OCI-LY3 (cell line): Measurements from ENCODE around the gene EIF1AD.

Experiments
- H2AFZ ChIP-seq: fragments of 200-600, 300-600 bp; shearing (Covaris generic); 2 replicates; pipeline ENCODE4 v1.6.0; 2014; ENCODE audit warnings: antibody characterized with exemption, low read depth, low read length
- H3K27ac ChIP-seq: fragments of 200-600, 300-600 bp; sonication (generic); 2 replicates; pipeline ENCODE4 v1.5.1; 2014; ENCODE audit warnings: mild to moderate bottlenecking, low read length, moderate library complexity, mixed read lengths
- H3K27me3 ChIP-seq: fragments of 200-600, 300-600 bp; sonication (generic); 2 replicates; pipeline ENCODE4 v1.6.1; 2014; ENCODE audit warnings: low read depth, low read length, mixed read lengths
- H3K36me3 ChIP-seq: fragments of 200-600, 300-600 bp; sonication (generic); replicated peaks from 2 replicates; pipeline ENCODE3; 2014; ENCODE audit warnings: low read depth, low read length, mixed read lengths
- H3K4me1 ChIP-seq: fragments of 300-600, 200-600 bp; sonication (generic); 2 replicates; pipeline ENCODE4 v1.6.1; 2014; ENCODE audit warnings: low read length, mixed read lengths
- H3K4me2 ChIP-seq: fragments of 200-600, 300-600 bp; sonication (generic); 2 replicates; pipeline ENCODE4 v1.6.1; 2014; ENCODE audit warnings: low read length, mixed read lengths
- H3K4me3 ChIP-seq: fragments of 300-600, 200-600 bp; sonication (generic); 2 replicates; pipeline ENCODE4 v1.5.1; 2014; ENCODE audit warnings: antibody characterized with exemption, mild to moderate bottlenecking, low read length, moderate library complexity
- H3K79me2 ChIP-seq: fragments of 300-600, 200-600 bp; shearing (Covaris generic); 2 replicates; pipeline ENCODE4 v1.6.1; 2014; ENCODE audit warnings: mild to moderate bottlenecking, low read length, mixed read lengths
- H3K9ac ChIP-seq: fragments of 300-600, 200-600 bp; shearing (Covaris generic); 2 replicates; pipeline ENCODE4 v1.6.0; 2014; ENCODE audit warnings: mild to moderate bottlenecking, low read length, moderate library complexity
- H3K9me3 ChIP-seq: fragments of 200-600, 300-600 bp; shearing (Covaris generic); 2 replicates; pipeline ENCODE4 v1.6.1; 2014; ENCODE audit warnings: low read length, mixed read lengths; ENCODE audit not compliant: insufficient read depth
- H4K20me1 ChIP-seq: fragments of 200-600, 300-600 bp; sonication (generic); 2 replicates; pipeline ENCODE4 v1.6.1; 2016; ENCODE audit warnings: low read length, mixed read lengths; ENCODE audit not compliant: insufficient read depth
- CTCF ChIP-seq: fragments of 200-600, 300-600 bp; sonication (generic); IDR thresholded peaks from 2 replicates; pipeline ENCODE4 v1.5.1; 2014; ENCODE audit warnings: antibody characterized with exemption, low read length, low read depth
- EZH2phosphoT487 ChIP-seq: fragments of 200-600 bp; shearing (Covaris generic); IDR thresholded peaks from 2 replicates; pipeline ENCODE4 v1.6.1; 2018; ENCODE audit warnings: antibody characterized with exemption, mixed run types, low read depth

Gene EIF1AD

DNA sequence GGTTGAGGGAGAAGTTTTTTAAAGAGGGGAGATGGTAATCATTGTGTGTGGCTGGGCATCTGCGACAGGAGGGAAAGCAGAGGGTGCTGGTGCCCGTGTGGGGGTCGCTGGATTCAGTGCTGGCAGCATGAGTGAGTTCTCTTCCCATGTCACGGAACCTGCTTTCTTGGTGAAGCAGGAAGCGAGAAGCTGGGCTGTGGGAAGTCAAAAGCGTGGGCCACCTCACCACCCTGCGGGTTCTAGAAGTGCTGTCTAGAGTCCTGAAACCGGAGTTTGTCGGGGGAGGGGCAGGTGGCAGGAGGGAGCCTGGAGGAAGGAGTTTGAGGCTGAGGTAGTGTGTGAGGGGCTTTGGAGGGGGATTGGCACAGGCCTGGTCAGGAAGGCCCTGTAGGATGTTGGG, 26.2 kb downstream of the EIF1AD start:
- Histone ChIP-seq H3K79me2 (no peaks in the 10 kb centered on the region), H3K27me3 (no peaks in the 10 kb centered on the region), H4K20me1 (no peaks in the 10 kb centered on the region), H3K9me3 (no peaks in the 10 kb centered on the region), H3K4me3 (no peak overlapping the region), H2AFZ (no peak overlapping the region), H3K4me1 (no peaks in the 10 kb centered on the region), H3K4me2 (no peak overlapping the region), H3K9ac (no peak overlapping the region), H3K36me3 (peaks cover 28% of the 10 kb centered on the region), H3K27ac (no peak overlapping the region)
- TF ChIP-seq EZH2phosphoT487 (no peak), CTCF (no peak)

DNA sequence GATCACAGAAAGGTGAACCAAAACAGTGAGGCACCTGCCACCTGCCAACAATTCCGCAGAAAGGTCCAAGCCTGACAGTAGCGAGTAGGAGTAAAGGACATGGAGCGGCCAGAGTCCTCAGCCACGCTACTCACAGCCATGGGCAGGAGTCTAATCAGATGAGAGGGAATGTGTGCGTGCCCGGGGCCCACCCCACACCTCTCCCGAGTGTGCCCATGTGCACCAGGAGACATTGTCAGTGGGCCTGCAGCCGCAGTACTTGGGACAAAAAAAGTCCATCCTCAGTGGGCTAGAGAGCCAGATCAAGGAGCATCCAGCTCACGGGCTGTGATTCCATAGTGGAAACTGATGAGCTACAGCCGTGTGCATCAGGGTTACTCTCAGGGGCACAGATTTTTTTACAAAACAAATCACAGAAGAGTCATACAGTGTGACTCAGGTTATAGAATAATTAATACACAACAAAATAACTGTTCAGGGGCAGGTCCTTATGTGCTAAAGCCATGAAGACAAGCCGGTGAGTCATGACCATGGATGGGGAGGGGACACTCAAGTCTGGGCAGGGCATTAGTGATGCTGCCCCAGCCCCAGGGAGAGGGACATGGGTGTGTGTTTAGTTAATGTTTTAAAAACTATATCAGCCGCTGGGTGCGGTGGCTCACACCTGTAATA, 28.4 kb downstream of the EIF1AD start:
- H2AFZ ChIP-seq, result no peak overlapping the region
- no peak overlapping the region for H3K4me3 ChIP-seq
- H3K36me3 ChIP-seq, result peaks cover 37% of the 10 kb centered on the region
- no peaks in the 10 kb centered on the region for H3K79me2 ChIP-seq
- H3K9ac ChIP-seq, result no peak overlapping the region
- no peaks in the 10 kb centered on the region for H3K27me3 ChIP-seq
- TF ChIP-seq EZH2phosphoT487 (no peak), CTCF (no peak)
- H3K4me2 ChIP-seq, result no peak overlapping the region
- no peaks in the 10 kb centered on the region for H4K20me1 ChIP-seq
- H3K9me3 ChIP-seq, result no peaks in the 10 kb centered on the region
- H3K4me1 ChIP-seq, result no peaks in the 10 kb centered on the region
- H3K27ac ChIP-seq, result no peak overlapping the region

- no peak for TF ChIP-seq CTCF
- no peak for TF ChIP-seq EZH2phosphoT487
- H3K27ac ChIP-seq, result no peak overlapping the region
- H3K79me2 ChIP-seq, result no peaks in the 10 kb centered on the region
- no peak overlapping the region for H3K4me2 ChIP-seq
- no peaks in the 10 kb centered on the region for H3K9me3 ChIP-seq
- H4K20me1 ChIP-seq, result no peaks in the 10 kb centered on the region
- H3K9ac ChIP-seq, result no peak overlapping the region
- H2AFZ ChIP-seq, result no peak overlapping the region
- no peaks in the 10 kb centered on the region for H3K27me3 ChIP-seq
- H3K4me1 ChIP-seq, result no peaks in the 10 kb centered on the region
- H3K36me3 ChIP-seq, result peaks cover 41% of the 10 kb centered on the region
- H3K4me3 ChIP-seq, result no peak overlapping the region
These were observed 29.8 kb downstream of the EIF1AD start for GRCh38 chr11:65972116-65972515.

GRCh38 chr11:65968600-65969482, 33.1 kb downstream of the EIF1AD start:
- Histone ChIP-seq H4K20me1 (no peaks in the 10 kb centered on the region), H3K4me3 (no peak overlapping the region), H3K79me2 (peaks cover 9% of the 10 kb centered on the region), H3K27ac (no peak overlapping the region), H3K27me3 (no peaks in the 10 kb centered on the region), H3K9ac (no peak overlapping the region), H3K4me1 (no peaks in the 10 kb centered on the region), H3K9me3 (no peaks in the 10 kb centered on the region), H3K36me3 (peaks cover 56% of the 10 kb centered on the region), H2AFZ (no peak overlapping the region), H3K4me2 (no peak overlapping the region)
- TF ChIP-seq CTCF (no peak), EZH2phosphoT487 (no peak)
